HepG2 (cell line): ENCODE data around the gene FGFR3. TPM values are rescaled to one million over a fixed set of nuclear protein-coding genes. Genes with fewer than 3 reads are reported as not detected.

Source experiments
- BCLAF1 ChIP-seq: fragments of 450-650 bp; IDR thresholded peaks from 2 replicates; pipeline ENCODE4 v1.6.1; 2017; ENCODE audit warnings: mild to moderate bottlenecking
- CENPX ChIP-seq: sonication (generic); formaldehyde crosslinking; IDR thresholded peaks from 2 replicates; pipeline ENCODE4 v1.9.0; 2021; ENCODE audit warnings: mild to moderate bottlenecking, missing genetic modification reagents, moderate library complexity
- DDIT3 ChIP-seq: sonication (generic); formaldehyde crosslinking; IDR thresholded peaks from 2 replicates; pipeline ENCODE4 v1.4.0; 2020; ENCODE audit warnings: mild to moderate bottlenecking, missing genetic modification reagents
- HHEX ChIP-seq: IDR thresholded peaks from 2 replicates; pipeline ENCODE4 v1.6.1; 2016; ENCODE audit warnings: control low read depth
- KLF12 ChIP-seq: sonication (generic); formaldehyde crosslinking; IDR thresholded peaks from 2 replicates; pipeline ENCODE4 v1.4.0; 2020; ENCODE audit warnings: missing genetic modification reagents, borderline replicate concordance
- MEF2D ChIP-seq: sonication (generic); formaldehyde crosslinking; IDR thresholded peaks from 2 replicates; pipeline ENCODE4 v1.5.1; 2020; ENCODE audit warnings: mild to moderate bottlenecking, missing genetic modification reagents
- MIXL1 ChIP-seq: IDR thresholded peaks from 2 replicates; pipeline ENCODE4 v1.6.1; 2016
- MTA1 ChIP-seq: sonication (generic); formaldehyde crosslinking; IDR thresholded peaks from 2 replicates; pipeline ENCODE4 v1.4.0; 2020; ENCODE audit warnings: missing genetic modification reagents, mild to moderate bottlenecking, borderline replicate concordance
- PPARG ChIP-seq: conservative IDR thresholded peaks from 2 replicates; pipeline ENCODE4 v1.6.1; 2016; ENCODE audit warnings: missing biosample characterization, missing genetic modification reagents
- SMARCC2 ChIP-seq: fragments of 450-650 bp; IDR thresholded peaks from 2 replicates; pipeline ENCODE4 v1.6.1; 2017; ENCODE audit warnings: antibody characterized with exemption, mild to moderate bottlenecking
- SNRNP70 ChIP-seq: fragments of 200-400 bp; formaldehyde crosslinking; IDR thresholded peaks from 2 replicates; pipeline ENCODE4 v1.6.1; 2017; ENCODE audit warnings: mild to moderate bottlenecking, low read depth, low read length, moderate library complexity
- SP5 ChIP-seq: IDR thresholded peaks from 2 replicates; pipeline ENCODE4 v1.6.1; 2016; ENCODE audit warnings: low read depth, borderline replicate concordance
- UBTF ChIP-seq: sonication (generic); formaldehyde crosslinking; IDR thresholded peaks from 2 replicates; pipeline ENCODE4 v1.4.0; 2020; ENCODE audit warnings: mild to moderate bottlenecking, missing genetic modification reagents
- ZBTB39 ChIP-seq: sonication (generic); formaldehyde crosslinking; IDR thresholded peaks from 2 replicates; pipeline ENCODE4 v1.5.0; 2020; ENCODE audit warnings: missing genetic modification reagents
- ZKSCAN5 ChIP-seq: sonication (generic); formaldehyde crosslinking; IDR thresholded peaks from 2 replicates; pipeline ENCODE4 v1.5.1; 2020; ENCODE audit warnings: mild to moderate bottlenecking, missing genetic modification reagents
- ZNF234 ChIP-seq: sonication (generic); formaldehyde crosslinking; conservative IDR thresholded peaks from 2 replicates; pipeline ENCODE4 v1.5.1; 2020; ENCODE audit warnings: mild to moderate bottlenecking, missing genetic modification reagents
- ZNF33A ChIP-seq: sonication (generic); formaldehyde crosslinking; IDR thresholded peaks from 2 replicates; pipeline ENCODE4 v1.5.1; 2020; ENCODE audit warnings: missing genetic modification reagents, mild to moderate bottlenecking, moderate library complexity, borderline replicate concordance
- ZNF607 ChIP-seq: sonication (generic); formaldehyde crosslinking; IDR thresholded peaks from 2 replicates; pipeline ENCODE4 v1.5.1; 2020; ENCODE audit warnings: missing genetic modification reagents, mild to moderate bottlenecking, borderline replicate concordance
- ZSCAN30 ChIP-seq: sonication (generic); formaldehyde crosslinking; IDR thresholded peaks from 2 replicates; pipeline ENCODE4 v1.5.0; 2020; ENCODE audit warnings: mild to moderate bottlenecking, missing genetic modification reagents
- polyA plus RNA-seq, 8 experiments: library from polyadenylated mRNA; depleted of rRNA in 3 of 8; stranded (reverse) in 7 of 8; unstranded in 1 of 8; fragments of >200 nt; fragmentation: Illumina TruSeq in 4 of 8; extraction: Trizol in 4 of 8; gene quantifications; 2 replicates each; pipeline versions ENCODE4 v1.2.1 to v1.2.3, GENCODE V29; 2011 to 2016; ENCODE audit warnings: low read depth in 4 of 8, missing spikeins in 1 of 8, mixed read lengths in 1 of 8; ENCODE audit not compliant: insufficient read depth in 1 of 8
- total RNA-seq, 5 experiments: library from RNA; depleted of rRNA; stranded (reverse); fragments of >200 nt; fragmentation: Illumina TruSeq; extraction: Trizol; gene quantifications; 2 replicates each; pipeline ENCODE4 v1.2.3, GENCODE V29; 2016; ENCODE audit warnings: low read depth in 1 of 5
- TF ChIP-seq, protein P1 (sequence below): sonication (generic); formaldehyde crosslinking; conservative IDR thresholded peaks from 2 replicates; pipeline ENCODE4 v1.8.1; 2023; ENCODE audit warnings: missing genetic modification reagents

The FGFR3 gene
- total and polyA plus RNA-seq, 2 of the 13 experiments (the other 11 are each of a cell fraction or from before 2014, with no cell fraction given), result 103 to 109 TPM

DNA sequence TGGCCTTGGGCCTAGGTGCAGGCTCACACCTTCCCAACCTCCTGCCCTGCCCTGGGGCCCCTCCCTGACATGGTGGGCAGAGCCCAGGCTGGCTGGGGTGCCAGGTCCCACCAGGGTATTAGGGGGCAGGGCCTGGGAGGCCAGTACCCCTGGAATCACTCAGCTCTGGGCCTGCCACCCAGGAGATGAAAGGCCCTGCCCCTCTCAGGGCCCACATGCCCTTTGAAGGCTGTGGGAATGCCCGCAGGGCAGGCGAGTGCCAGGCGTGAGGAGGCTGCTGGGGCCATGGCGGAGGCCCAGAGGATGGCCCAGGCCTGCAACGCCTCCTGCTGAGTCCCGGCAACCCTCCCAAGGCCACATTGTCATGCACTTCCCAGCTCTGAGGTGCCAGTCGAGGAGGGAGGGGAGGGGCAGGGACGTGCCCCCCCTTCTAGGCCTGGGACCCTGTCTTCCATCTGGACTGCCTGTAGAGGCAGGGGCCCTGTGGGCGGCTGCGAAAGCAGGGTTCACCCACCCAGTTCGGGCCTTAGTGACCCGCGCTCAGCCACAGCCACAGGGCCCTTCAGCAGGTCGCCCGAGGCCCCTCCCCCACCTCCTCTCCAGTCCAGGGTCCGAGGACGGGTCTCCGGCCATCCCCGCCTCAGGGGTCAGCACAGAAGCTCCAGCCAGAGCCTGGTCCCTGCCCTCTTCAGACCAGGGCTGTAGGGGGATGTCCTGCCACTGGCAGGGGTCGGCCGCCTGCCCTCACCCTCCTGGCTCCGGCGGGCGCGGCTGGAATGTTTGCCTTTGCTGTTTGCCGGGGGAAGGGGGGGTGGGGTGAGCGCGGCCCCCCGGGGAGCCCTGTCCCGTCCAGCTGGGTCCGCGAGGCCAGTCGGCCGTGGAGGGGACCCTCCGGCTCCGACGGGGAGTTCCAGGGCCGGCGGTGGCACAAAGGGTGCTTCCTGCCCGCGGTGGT lies 26.7 kb upstream of the FGFR3 start (continued):
- TF ChIP-seq UBTF (CRISPR knock-in tag) (peak; percentile 78), MIXL1 (CRISPR knock-in tag) (no peak; the same call in 1 of the 2 replicates), ZNF234 (CRISPR knock-in tag) (0 out of 2 replicates have a peak, but pooled peaks have one; percentile 58), SNRNP70 (no peak), ZSCAN30 (CRISPR knock-in tag) (no peak), KLF12 (CRISPR knock-in tag) (peak; percentile 69; the same call in 1 of the 2 replicates), PPARG (CRISPR knock-in tag) (peak; percentile 43; the same call in 1 of the 2 replicates), ZNF33A (CRISPR knock-in tag) (no peak), MEF2D (CRISPR knock-in tag) (no peak), DDIT3 (no peak), ZKSCAN5 (no peak), CENPX (CRISPR knock-in tag) (no peak), ZNF607 (peak; percentile 60), BCLAF1 (no peak), SP5 (peak; percentile 35; the same call in 1 of the 2 replicates), HHEX (CRISPR knock-in tag) (no peak), MTA1 (CRISPR knock-in tag) (peak; percentile 88; the same call in 1 of the 2 replicates), ZBTB39 (CRISPR knock-in tag) (no peak), SMARCC2 (no peak)
- TF ChIP-seq, protein P1, sequence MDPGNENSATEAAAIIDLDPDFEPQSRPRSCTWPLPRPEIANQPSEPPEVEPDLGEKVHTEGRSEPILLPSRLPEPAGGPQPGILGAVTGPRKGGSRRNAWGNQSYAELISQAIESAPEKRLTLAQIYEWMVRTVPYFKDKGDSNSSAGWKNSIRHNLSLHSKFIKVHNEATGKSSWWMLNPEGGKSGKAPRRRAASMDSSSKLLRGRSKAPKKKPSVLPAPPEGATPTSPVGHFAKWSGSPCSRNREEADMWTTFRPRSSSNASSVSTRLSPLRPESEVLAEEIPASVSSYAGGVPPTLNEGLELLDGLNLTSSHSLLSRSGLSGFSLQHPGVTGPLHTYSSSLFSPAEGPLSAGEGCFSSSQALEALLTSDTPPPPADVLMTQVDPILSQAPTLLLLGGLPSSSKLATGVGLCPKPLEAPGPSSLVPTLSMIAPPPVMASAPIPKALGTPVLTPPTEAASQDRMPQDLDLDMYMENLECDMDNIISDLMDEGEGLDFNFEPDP, result 0 out of 2 replicates have a peak, but pooled peaks have one; percentile 82
